ENCODE data around the gene PIP5K1B.

DNA sequence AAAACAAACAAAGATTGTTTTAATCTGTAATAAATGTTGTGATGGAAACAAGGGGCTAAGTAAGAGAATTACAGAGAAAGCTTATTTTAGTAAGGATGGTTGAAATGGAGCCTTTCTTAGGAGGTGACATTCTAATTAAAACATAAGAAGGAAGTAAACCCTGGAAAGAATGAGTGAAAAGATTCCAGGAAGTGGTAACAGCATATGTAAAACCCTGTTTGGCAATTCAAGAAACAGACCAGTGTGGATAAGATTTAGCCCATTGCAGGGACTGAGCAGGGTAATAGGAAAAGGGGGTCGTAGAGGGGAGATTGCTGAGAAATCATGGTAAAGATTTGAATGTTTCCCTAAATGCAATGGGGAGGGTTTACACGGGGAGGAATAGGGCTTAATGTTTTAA lies 21.6 kb upstream of the PIP5K1B start:
- TF ChIP-seq CTCF (conservative IDR thresholded peaks at IDR 0.05; ENCODE audit: low read depth in 2 of 2) (no peak), CREB1 (CRISPR knock-in tag; IDR thresholded peaks at IDR 0.05; ENCODE audit: low read depth) (no peak), EZH2 (IDR thresholded peaks at IDR 0.05; ENCODE audit: low read depth, unreplicated experiment) (no peak), EZH2phosphoT487 (IDR thresholded peaks at IDR 0.05; ENCODE audit: unreplicated experiment) (no peak), JUNB (IDR thresholded peaks at IDR 0.05; ENCODE audit: unreplicated experiment) (no peak), ZNF331 (CRISPR knock-in tag; IDR thresholded peaks at IDR 0.05; ENCODE audit: low read depth) (no peak), ZNF114 (CRISPR knock-in tag; IDR thresholded peaks at IDR 0.05) (no peak)
- TF ChIP-seq, protein P1, sequence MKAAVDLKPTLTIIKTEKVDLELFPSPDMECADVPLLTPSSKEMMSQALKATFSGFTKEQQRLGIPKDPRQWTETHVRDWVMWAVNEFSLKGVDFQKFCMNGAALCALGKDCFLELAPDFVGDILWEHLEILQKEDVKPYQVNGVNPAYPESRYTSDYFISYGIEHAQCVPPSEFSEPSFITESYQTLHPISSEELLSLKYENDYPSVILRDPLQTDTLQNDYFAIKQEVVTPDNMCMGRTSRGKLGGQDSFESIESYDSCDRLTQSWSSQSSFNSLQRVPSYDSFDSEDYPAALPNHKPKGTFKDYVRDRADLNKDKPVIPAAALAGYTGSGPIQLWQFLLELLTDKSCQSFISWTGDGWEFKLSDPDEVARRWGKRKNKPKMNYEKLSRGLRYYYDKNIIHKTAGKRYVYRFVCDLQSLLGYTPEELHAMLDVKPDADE (IDR thresholded peaks at IDR 0.05) = no peak

All from GM23338 (cell line).